ENCODE results near the gene OR14A16. TPM values are rescaled to one million over a fixed set of nuclear protein-coding genes. Genes with fewer than 3 reads are reported as not detected.

OR14A16 gene
- not detected in 2 replicates for total RNA-seq (2014; rRNA removed; shearing (Covaris generic); ENCODE audit: low replicate concordance)

GRCh38 chr1:247824023-247824422, at the start of gene OR14A16:
Gene OR14A16 (minus strand): TSS chr1:247824119. CDS start chr1:247815729, 8,390 bp downstream.
- no peak for DNase-seq (ENCODE audit: low read depth)
- in situ Hi-C loops (cut with HindIII; ENCODE audit: low pct_unique_long_range_greater_than_20kb, low sequenced_read_pairs): no loop called here

- no peak for DNase-seq (ENCODE audit: low read depth)
- in situ Hi-C loops (cut with HindIII; ENCODE audit: low pct_unique_long_range_greater_than_20kb, low sequenced_read_pairs): no loop called here
Measured at GRCh38 chr1:247865416-247865815, 41.5 kb upstream of the OR14A16 start.

- in situ Hi-C loops (cut with HindIII; ENCODE audit: low pct_unique_long_range_greater_than_20kb, low sequenced_read_pairs): no loop called here
- no peak for DNase-seq (ENCODE audit: low read depth)
Measured at GRCh38 chr1:247864644-247865043, 40.7 kb upstream of the OR14A16 start.

- in situ Hi-C loops (cut with HindIII; ENCODE audit: low pct_unique_long_range_greater_than_20kb, low sequenced_read_pairs): no loop called here
- DNase-seq (ENCODE audit: low read depth): no peak
Measured at GRCh38 chr1:247862756-247863155, 38.8 kb upstream of the OR14A16 start.

- DNase-seq (ENCODE audit: low read depth): no peak
- in situ Hi-C loops (cut with HindIII; ENCODE audit: low pct_unique_long_range_greater_than_20kb, low sequenced_read_pairs): no loop called here
Measured at GRCh38 chr1:247857985-247858619, 34.2 kb upstream of the OR14A16 start.

GRCh38 chr1:247857069-247857984, 33.4 kb upstream of the OR14A16 start, which contains the start of gene TRIM58:
Gene TRIM58 (plus strand): TSS chr1:247857187. CDS start chr1:247857247, 60 bp downstream.
- in situ Hi-C loops (cut with HindIII; ENCODE audit: low pct_unique_long_range_greater_than_20kb, low sequenced_read_pairs): no loop called here
- no peak for DNase-seq (ENCODE audit: low read depth)

- in situ Hi-C loops (cut with HindIII; ENCODE audit: low pct_unique_long_range_greater_than_20kb, low sequenced_read_pairs): no loop called here
- DNase-seq (ENCODE audit: low read depth): no peak
Measured at GRCh38 chr1:247855911-247856310, 32.0 kb upstream of the OR14A16 start.

- in situ Hi-C loops (cut with HindIII; ENCODE audit: low pct_unique_long_range_greater_than_20kb, low sequenced_read_pairs): no loop called here
- no peak for DNase-seq (ENCODE audit: low read depth)
Measured at GRCh38 chr1:247854899-247855545, 31.1 kb upstream of the OR14A16 start.

- in situ Hi-C loops (cut with HindIII; ENCODE audit: low pct_unique_long_range_greater_than_20kb, low sequenced_read_pairs): no loop called here
- no peak for DNase-seq (ENCODE audit: low read depth)
Measured at GRCh38 chr1:247849616-247850015, 25.7 kb upstream of the OR14A16 start.

GRCh38 chr1:247848346-247848745, 24.4 kb upstream of the OR14A16 start:
- in situ Hi-C loops (cut with HindIII; ENCODE audit: low pct_unique_long_range_greater_than_20kb, low sequenced_read_pairs): no loop called here

GRCh38 chr1:247845693-247846017, 21.7 kb upstream of the OR14A16 start:
- no peak for DNase-seq (ENCODE audit: low read depth)
- in situ Hi-C loops (cut with HindIII; ENCODE audit: low pct_unique_long_range_greater_than_20kb, low sequenced_read_pairs): no loop called here

More at GRCh38 chr1:247848346-247848745, 24.4 kb upstream of the OR14A16 start:
- no peak for DNase-seq (ENCODE audit: low read depth)

GRCh38 chr1:247845011-247845692, 21.2 kb upstream of the OR14A16 start:
- in situ Hi-C loops (cut with HindIII; ENCODE audit: low pct_unique_long_range_greater_than_20kb, low sequenced_read_pairs): no loop called here
- DNase-seq (ENCODE audit: low read depth): no peak

GRCh38 chr1:247843411-247843810, 19.5 kb upstream of the OR14A16 start:
- in situ Hi-C loops (cut with HindIII; ENCODE audit: low pct_unique_long_range_greater_than_20kb, low sequenced_read_pairs): no loop called here
- no peak for DNase-seq (ENCODE audit: low read depth)

GRCh38 chr1:247841796-247842195, 17.9 kb upstream of the OR14A16 start, which contains the start of gene OR11L1:
Gene OR11L1 (minus strand): TSS chr1:247841896. CDS start chr1:247841896, 0 bp downstream.
- in situ Hi-C loops (cut with HindIII; ENCODE audit: low pct_unique_long_range_greater_than_20kb, low sequenced_read_pairs): no loop called here
- no peak for DNase-seq (ENCODE audit: low read depth)

- in situ Hi-C loops (cut with HindIII; ENCODE audit: low pct_unique_long_range_greater_than_20kb, low sequenced_read_pairs): no loop called here
- DNase-seq (ENCODE audit: low read depth): no peak
Measured at GRCh38 chr1:247840818-247841217, 16.9 kb upstream of the OR14A16 start.

GRCh38 chr1:247833601-247834000, 9.7 kb upstream of the OR14A16 start:
- no peak for DNase-seq (ENCODE audit: low read depth)
- in situ Hi-C loops (cut with HindIII; ENCODE audit: low pct_unique_long_range_greater_than_20kb, low sequenced_read_pairs): no loop called here

- DNase-seq (ENCODE audit: low read depth): no peak
- in situ Hi-C loops (cut with HindIII; ENCODE audit: low pct_unique_long_range_greater_than_20kb, low sequenced_read_pairs): no loop called here
Measured at GRCh38 chr1:247829656-247830055, 5.7 kb upstream of the OR14A16 start.

GRCh38 chr1:247825362-247825761, 1.4 kb upstream of the OR14A16 start:
- no peak for DNase-seq (ENCODE audit: low read depth)
- in situ Hi-C loops (cut with HindIII; ENCODE audit: low pct_unique_long_range_greater_than_20kb, low sequenced_read_pairs): no loop called here
